ENCODE data around the gene RFNG. TPM values are rescaled to one million over a fixed set of nuclear protein-coding genes. Genes with fewer than 3 reads are reported as not detected.

The RFNG gene
- total RNA-seq, 1 experiment from 2014 or later: 37.9 TPM

DNA sequence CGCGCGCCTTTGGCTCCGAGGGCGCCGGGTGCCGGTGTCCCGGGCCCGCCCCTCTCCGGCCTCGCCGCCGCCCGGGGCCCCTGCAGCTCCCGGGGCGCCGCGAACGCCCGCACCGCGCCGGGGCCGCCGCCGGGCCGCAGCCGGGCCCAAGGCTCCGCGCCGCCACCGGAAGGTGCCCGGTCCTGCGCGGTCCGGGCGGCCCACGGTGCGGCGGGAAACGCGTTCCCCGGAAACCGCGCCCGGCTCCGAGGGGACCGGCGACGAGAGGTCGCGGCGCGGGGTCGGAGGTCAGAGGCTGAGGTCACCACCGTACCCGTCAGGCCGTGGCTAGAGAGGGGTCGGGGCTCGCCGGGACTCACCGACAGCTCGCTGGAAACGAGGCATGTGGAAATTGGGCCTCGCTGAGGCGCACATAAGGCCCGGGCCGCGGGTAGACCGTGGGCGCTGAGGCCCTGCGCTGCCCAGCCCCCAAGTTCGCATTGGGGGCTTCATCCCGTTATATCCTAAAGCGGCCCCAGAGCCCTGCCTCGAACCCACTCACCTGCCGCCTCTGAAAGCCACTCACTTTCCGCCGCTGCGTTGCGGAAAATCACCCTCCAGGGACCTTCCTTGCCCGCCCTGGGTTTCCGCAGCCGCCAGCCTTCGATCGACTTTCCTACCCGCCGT, 14.2 kb upstream of the RFNG start, which contains the start of gene DUS1L:
DUS1L (minus strand) TSS at position 167 of the 666 bp plus-strand sequence. CDS start 745 bp downstream, outside the sequence.
- TSS peak; percentile 88 for BruUV-seq (replicated peaks)
- peak; percentile 45 for DNase-seq (ENCODE audit: unreplicated experiment)
- no peaks in the 10 kb centered on the region for H3K4me1 Mint-ChIP-seq (ENCODE audit: insufficient read depth, unreplicated experiment)
- no peaks in the 10 kb centered on the region for H3K27me3 Mint-ChIP-seq (ENCODE audit: insufficient read depth, unreplicated experiment)
- TF ChIP-seq, protein P1, sequence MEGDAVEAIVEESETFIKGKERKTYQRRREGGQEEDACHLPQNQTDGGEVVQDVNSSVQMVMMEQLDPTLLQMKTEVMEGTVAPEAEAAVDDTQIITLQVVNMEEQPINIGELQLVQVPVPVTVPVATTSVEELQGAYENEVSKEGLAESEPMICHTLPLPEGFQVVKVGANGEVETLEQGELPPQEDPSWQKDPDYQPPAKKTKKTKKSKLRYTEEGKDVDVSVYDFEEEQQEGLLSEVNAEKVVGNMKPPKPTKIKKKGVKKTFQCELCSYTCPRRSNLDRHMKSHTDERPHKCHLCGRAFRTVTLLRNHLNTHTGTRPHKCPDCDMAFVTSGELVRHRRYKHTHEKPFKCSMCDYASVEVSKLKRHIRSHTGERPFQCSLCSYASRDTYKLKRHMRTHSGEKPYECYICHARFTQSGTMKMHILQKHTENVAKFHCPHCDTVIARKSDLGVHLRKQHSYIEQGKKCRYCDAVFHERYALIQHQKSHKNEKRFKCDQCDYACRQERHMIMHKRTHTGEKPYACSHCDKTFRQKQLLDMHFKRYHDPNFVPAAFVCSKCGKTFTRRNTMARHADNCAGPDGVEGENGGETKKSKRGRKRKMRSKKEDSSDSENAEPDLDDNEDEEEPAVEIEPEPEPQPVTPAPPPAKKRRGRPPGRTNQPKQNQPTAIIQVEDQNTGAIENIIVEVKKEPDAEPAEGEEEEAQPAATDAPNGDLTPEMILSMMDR (IDR thresholded peaks at IDR 0.05; ENCODE audit: unreplicated experiment): no peak
- intact Hi-C loops (cut with micrococcal nuclease): no loop called here
- ChIA-PET POLR2A (interaction anchor here (0.7 to 4.0 kb wide), 19 partner anchors 10 to 364 kb away, joined by 3 to 15 read pairs (median 4); partner anchors contain the start of genes CENPX, DCXR, FASN and GPS1), CTCF (interaction anchor here (1.0 to 1.4 kb wide), 2 partner anchors 30 to 106 kb away, joined by 3 to 4 read pairs; no protein-coding TSS in a partner anchor)
- H3K27ac Mint-ChIP-seq (ENCODE audit: low read depth, unreplicated experiment): peak within 1 kb of the TSS; percentile 83
- H3K36me3 Mint-ChIP-seq (ENCODE audit: insufficient read depth, unreplicated experiment): peaks cover 7% of the 10 kb centered on the region
- peak within 1 kb of the TSS; percentile 70 for H3K4me3 Mint-ChIP-seq (ENCODE audit: unreplicated experiment)
- H3K9me3 Mint-ChIP-seq (ENCODE audit: unreplicated experiment): no peaks in the 10 kb centered on the region

DNA sequence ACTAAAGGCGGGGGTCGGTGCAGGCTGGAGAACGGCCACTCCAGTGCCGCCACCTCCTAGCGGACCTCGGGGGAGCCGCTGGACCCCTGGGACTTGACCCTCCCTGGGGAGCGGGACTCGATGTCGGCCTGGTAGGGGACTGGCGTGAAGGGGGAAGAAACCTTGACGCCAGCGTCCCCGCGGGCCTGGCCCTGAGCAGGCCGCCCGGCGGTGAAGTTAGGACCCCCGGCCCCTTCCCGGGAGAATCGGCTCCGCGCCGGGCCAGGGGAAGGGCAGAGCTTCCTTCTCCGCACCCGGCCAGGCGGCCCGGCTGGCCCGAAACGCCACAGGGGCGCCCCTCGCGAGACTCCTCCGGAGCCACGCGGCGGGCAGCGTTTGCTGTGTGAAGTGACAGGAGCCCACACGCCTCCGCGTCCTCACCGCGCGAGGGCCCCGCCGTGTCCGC, 13.6 kb upstream of the RFNG start:
- DNase-seq (ENCODE audit: unreplicated experiment): no peak
- Mint-ChIP-seq H3K36me3 (ENCODE audit: insufficient read depth, unreplicated experiment) (peaks cover 13% of the 10 kb centered on the region), H3K27ac (ENCODE audit: low read depth, unreplicated experiment) (peak overlapping the region; percentile 83), H3K4me1 (ENCODE audit: insufficient read depth, unreplicated experiment) (no peaks in the 10 kb centered on the region), H3K4me3 (ENCODE audit: unreplicated experiment) (peak overlapping the region; percentile 70), H3K9me3 (ENCODE audit: unreplicated experiment) (no peaks in the 10 kb centered on the region), H3K27me3 (ENCODE audit: insufficient read depth, unreplicated experiment) (no peaks in the 10 kb centered on the region)
- no TSS peak for BruUV-seq (replicated peaks)
- POLR2A ChIA-PET: interaction anchor here (0.5 to 4.0 kb wide), 17 partner anchors 11 to 363 kb away, joined by 3 to 15 read pairs (median 4); partner anchors contain the start of genes CENPX, DCXR, FASN and GPS1
- CTCF ChIA-PET: interaction anchor here (0.8 to 1.4 kb wide), 2 partner anchors 86 to 106 kb away, joined by 3 to 4 read pairs; no protein-coding TSS in a partner anchor
- TF ChIP-seq, protein P1 (IDR thresholded peaks at IDR 0.05; ENCODE audit: unreplicated experiment): no peak
- intact Hi-C loops (cut with micrococcal nuclease): no loop called here

DNA sequence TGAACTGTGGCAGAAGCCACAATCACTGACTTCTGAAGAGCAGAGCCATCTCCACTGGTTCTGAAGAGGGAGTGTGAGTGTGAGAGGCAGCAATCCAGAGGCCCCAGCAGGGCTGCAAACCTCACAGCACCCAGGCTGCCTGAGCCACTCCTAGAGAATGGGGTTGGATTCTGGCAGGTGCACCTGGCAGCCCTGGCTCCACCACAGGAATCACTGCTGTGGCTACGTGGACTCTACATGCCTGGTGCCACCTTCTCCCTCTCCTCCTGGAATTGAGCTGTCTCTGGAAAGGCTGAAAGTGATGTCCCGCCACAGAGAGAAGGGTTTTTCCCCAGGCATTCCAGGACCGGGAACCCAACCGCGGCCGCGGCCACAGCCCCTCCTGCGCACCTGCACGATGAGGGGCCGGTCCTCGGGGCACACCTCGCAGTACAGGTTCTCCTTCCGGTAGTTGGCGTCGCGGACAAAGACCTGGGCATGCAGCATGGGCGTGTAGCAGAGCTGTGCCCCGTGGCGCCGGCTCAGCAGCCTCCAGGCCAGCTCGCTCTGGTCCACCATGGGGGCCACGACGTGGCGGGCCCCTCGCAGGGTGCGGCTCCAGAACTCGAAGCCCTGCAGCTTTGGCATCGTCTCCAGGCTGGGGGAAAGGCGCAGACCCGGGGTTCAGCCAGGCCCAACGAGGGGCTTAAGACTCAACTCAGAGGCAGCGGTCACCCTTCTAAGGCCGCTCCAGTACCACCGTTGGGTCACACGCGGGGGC, 13.0 kb upstream of the RFNG start:
- TF ChIP-seq, protein P1 (IDR thresholded peaks at IDR 0.05; ENCODE audit: unreplicated experiment): no peak
- Mint-ChIP-seq H3K27ac (ENCODE audit: low read depth, unreplicated experiment) (peak overlapping the region; percentile 27), H3K36me3 (ENCODE audit: insufficient read depth, unreplicated experiment) (peaks cover 17% of the 10 kb centered on the region), H3K4me1 (ENCODE audit: insufficient read depth, unreplicated experiment) (no peaks in the 10 kb centered on the region), H3K9me3 (ENCODE audit: unreplicated experiment) (no peaks in the 10 kb centered on the region), H3K4me3 (ENCODE audit: unreplicated experiment) (peak overlapping the region; percentile 70), H3K27me3 (ENCODE audit: insufficient read depth, unreplicated experiment) (no peaks in the 10 kb centered on the region)
- BruUV-seq (replicated peaks): TSS peak; percentile 41
- CTCF ChIA-PET: interaction anchor here (0.6 to 0.8 kb wide), 3 partner anchors 15 to 87 kb away, joined by 3 to 4 read pairs (median 3); no protein-coding TSS in a partner anchor
- intact Hi-C loops (cut with micrococcal nuclease): no loop called here
- POLR2A ChIA-PET: interaction anchor here (0.5 to 4.0 kb wide), 14 partner anchors 10 to 121 kb away, joined by 3 to 15 read pairs (median 3); partner anchors contain the start of genes CENPX, DCXR, FASN and GPS1
- peak; percentile 29 for DNase-seq (ENCODE audit: unreplicated experiment)
